ENCODE results near the gene CST9. TPM values are rescaled to one million over a fixed set of nuclear protein-coding genes. Genes with fewer than 3 reads are reported as not detected.
"Not testable (repeated sequence)": the region's sequence is repeated elsewhere in the genome, so short reads cannot be mapped to it uniquely, and the experiment has no call there.

Gene CST9
- total and polyA plus RNA-seq, 9 donors: not detected

DNA sequence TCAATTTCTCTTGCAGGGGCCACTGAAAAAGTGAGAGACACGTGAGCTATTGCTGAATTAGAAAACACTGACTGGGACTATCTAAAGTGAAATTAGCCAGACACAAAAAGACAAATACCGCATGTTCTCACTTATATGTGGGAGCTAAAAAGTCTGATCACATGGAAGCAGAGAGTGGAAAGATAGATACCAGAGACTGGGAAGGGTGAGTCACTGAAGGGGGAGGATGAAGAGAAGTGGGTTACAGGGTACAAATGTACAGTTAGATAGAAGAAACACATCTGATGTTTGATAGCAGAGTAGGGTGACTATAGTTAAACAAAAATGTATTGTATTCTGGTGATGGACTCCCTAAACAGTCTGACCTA lies 18.6 kb upstream of the CST9 start:
- Histone ChIP-seq H3K4me1 (ENCODE audit: insufficient read depth) (peaks cover 2% of the 10 kb centered on the region), H3K27me3 (no peaks in the 10 kb centered on the region), H3K27ac (no peak overlapping the region), H3K36me3 (no peaks in the 10 kb centered on the region), H3K4me3 (no peak overlapping the region), H3K9me3 (no peaks in the 10 kb centered on the region)
- DNase-seq: no peak
- TF ChIP-seq, protein P1, sequence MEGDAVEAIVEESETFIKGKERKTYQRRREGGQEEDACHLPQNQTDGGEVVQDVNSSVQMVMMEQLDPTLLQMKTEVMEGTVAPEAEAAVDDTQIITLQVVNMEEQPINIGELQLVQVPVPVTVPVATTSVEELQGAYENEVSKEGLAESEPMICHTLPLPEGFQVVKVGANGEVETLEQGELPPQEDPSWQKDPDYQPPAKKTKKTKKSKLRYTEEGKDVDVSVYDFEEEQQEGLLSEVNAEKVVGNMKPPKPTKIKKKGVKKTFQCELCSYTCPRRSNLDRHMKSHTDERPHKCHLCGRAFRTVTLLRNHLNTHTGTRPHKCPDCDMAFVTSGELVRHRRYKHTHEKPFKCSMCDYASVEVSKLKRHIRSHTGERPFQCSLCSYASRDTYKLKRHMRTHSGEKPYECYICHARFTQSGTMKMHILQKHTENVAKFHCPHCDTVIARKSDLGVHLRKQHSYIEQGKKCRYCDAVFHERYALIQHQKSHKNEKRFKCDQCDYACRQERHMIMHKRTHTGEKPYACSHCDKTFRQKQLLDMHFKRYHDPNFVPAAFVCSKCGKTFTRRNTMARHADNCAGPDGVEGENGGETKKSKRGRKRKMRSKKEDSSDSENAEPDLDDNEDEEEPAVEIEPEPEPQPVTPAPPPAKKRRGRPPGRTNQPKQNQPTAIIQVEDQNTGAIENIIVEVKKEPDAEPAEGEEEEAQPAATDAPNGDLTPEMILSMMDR (IDR thresholded peaks at IDR 0.05): no peak
- no peak for TF ChIP-seq EP300 (IDR thresholded peaks at IDR 0.05)
- TF ChIP-seq POLR2A (IDR thresholded peaks at IDR 0.05): no peak
- intact Hi-C loops (cut with DNase I): loop anchor here in 1 of 4 donors (5.0 kb wide), 1 partner anchor 572 kb away; no protein-coding TSS in a partner anchor
- WGBS, 3 donors: 26 to 47% (median 35%) methylated on average over 2 of the region's 2 CpGs

DNA sequence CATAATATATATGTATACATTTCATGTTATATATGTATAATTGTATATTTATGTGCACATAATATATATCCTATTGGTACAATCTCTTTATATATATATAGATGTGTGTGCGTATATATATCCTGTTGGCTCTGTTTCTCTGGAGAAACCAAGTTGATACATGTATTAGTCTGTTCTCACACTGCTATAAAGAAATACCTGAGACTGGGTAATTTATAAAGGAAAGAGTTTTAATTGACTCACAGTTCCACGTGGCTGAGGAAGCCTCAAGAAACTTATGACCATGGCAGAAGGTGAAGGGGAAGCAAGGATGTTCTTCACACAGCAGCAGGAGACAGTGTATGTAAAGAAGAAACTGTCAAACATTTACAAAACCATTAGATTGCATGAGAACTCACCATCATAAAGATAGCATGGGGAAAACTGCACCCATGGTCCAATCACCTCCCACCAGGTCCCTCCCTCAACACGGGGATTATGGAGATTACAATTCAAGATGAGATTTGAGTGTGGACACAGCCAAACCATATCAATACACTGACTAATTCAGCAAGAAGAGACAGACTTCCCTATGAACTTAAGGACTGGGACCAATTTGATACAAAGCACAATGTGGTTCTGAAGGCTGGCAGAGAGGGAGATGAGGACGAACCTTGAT lies 18.1 kb upstream of the CST9 start:
- DNase-seq: no peak
- Histone ChIP-seq H3K4me1 (ENCODE audit: insufficient read depth) (peaks cover 2% of the 10 kb centered on the region), H3K27me3 (no peaks in the 10 kb centered on the region), H3K27ac (no peak overlapping the region), H3K4me3 (no peak overlapping the region), H3K9me3 (no peaks in the 10 kb centered on the region), H3K36me3 (no peaks in the 10 kb centered on the region)
- WGBS, 3 donors: 57 to 67% (median 60%) methylated on average over 4 of the region's 4 CpGs
- TF ChIP-seq EP300 (IDR thresholded peaks at IDR 0.05) (no peak), POLR2A (IDR thresholded peaks at IDR 0.05) (no peak)
- TF ChIP-seq, protein P1 (IDR thresholded peaks at IDR 0.05): no peak
- intact Hi-C loops (cut with DNase I): loop anchor here in 1 of 4 donors (5.0 kb wide), 1 partner anchor 571 kb away; no protein-coding TSS in a partner anchor

DNA sequence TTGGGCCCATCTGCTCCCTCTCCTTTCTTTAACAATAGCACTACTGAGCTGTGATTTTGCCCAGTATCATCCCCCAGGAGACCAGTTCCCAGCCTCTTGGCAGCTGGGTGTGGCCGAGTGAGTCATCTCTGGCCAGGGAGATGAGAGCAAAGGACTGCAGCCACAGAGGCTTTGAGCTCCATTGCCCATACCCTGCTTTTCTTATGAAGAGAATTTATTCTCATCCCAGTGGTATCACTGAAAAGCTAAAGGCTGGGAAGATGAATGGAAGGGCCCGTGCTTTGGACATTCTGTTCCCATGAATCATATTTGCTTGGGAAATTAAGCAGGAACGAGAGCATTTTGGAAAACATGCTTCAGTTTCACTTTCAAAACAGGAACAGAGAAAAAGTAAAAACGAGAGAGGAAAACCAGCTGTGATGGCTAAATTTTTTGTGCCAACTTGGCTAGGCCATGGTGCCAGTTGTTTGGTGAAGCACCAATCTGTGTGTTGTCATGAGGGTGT lies 17.2 kb upstream of the CST9 start:
- 0 to 3% (median 1%) methylated on average over 4 of the region's 4 CpGs for WGBS, 3 donors
- H3K4me1 ChIP-seq (ENCODE audit: insufficient read depth): peaks cover 2% of the 10 kb centered on the region
- no peaks in the 10 kb centered on the region for H3K9me3 ChIP-seq
- peak overlapping the region; percentile 57 to 75 for H3K27ac ChIP-seq
- TF ChIP-seq EP300 (IDR thresholded peaks at IDR 0.05) (peak; percentile 99), POLR2A (IDR thresholded peaks at IDR 0.05) (no peak)
- TF ChIP-seq, protein P1 (IDR thresholded peaks at IDR 0.05): no peak
- H3K36me3 ChIP-seq: no peaks in the 10 kb centered on the region
- H3K27me3 ChIP-seq: no peaks in the 10 kb centered on the region
- intact Hi-C loops (cut with DNase I): loop anchor here in 1 of 4 donors (5.0 kb wide), 1 partner anchor 571 kb away; no protein-coding TSS in a partner anchor
- DNase-seq: peak in 4 of 5 donors; percentile 69 to 80 (median 79)
- H3K4me3 ChIP-seq: peak overlapping the region; percentile 22

DNA sequence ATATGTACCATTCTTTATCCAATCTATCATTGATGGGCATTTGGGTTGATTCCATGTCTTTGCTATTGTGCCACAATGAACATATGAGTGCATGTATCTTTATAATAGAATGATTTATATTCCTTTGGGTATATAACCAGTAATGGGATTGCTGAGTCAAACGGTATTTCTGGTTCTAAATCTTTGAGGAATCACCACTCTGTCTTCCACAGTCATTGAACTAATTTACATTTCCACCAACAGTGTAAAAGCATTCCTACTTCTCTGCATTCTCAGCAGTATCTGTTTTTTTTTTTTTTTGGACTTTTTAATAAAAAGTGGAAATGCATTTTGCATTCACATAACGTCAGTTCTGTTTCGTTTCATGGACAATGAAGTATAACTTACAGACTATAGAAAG lies 16.7 kb upstream of the CST9 start:
- H3K4me1 ChIP-seq (ENCODE audit: insufficient read depth); H3K27me3 ChIP-seq; H3K9me3 ChIP-seq; H3K36me3 ChIP-seq; DNase-seq: not testable (repeated sequence)
- peak overlapping the region; percentile 22 for H3K4me3 ChIP-seq
- H3K27ac ChIP-seq: peak overlapping the region; percentile 57 to 75
- intact Hi-C loops (cut with DNase I): loop anchor here in 1 of 4 donors (5.0 kb wide), 1 partner anchor 570 kb away; no protein-coding TSS in a partner anchor
- WGBS, 3 donors: 17 to 44% (median 21%) methylated on average over 3 of the region's 3 CpGs

DNA sequence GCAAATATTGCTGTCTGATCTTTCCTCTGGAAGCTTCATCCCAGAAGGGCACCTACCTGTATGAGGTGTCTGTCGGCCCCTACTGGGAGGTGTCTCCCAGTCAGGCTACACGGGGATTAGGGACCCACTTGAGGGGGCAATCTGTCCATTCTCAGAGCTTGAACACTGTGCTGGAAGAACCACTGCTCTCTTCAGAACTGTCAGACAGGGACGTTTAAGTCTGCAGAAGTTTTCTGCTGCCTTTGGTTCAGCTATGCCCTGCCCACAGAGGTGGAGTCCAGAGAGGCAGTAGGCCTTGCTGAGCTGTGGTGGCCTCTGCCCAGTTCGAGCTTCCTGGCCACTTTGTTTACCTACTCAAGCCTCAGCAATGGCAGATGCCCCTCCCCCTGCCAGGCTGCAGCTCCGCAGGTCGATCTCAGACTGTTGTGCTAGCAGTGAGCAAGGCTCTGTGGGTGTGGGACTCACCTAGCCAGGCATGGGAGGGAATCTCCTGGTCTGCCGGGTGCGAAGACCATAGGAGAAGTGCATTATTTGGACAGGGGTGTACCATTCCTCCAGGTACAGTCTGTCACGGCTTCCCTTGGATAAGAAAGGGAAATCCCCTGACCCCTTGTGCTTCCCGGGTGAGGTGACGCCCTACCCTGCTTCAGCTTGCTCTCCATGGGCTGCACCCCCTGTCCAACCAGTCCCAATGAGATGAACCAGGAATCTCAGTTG lies 15.1 kb upstream of the CST9 start:
- H3K4me3 ChIP-seq; H3K27me3 ChIP-seq; H3K36me3 ChIP-seq; DNase-seq; H3K27ac ChIP-seq; H3K9me3 ChIP-seq; H3K4me1 ChIP-seq (ENCODE audit: insufficient read depth): not testable (repeated sequence)
- WGBS, 3 donors: 72 to 76% (median 73%) methylated on average over 11 of the region's 11 CpGs
- intact Hi-C loops (cut with DNase I): loop anchor here in 1 of 4 donors (5.0 kb wide), 1 partner anchor 569 kb away; no protein-coding TSS in a partner anchor

Measured in ovary (tissue), 9 donors.